DMS114 treated with DMSO at 0.1 percent for 48 hours (cell line): ENCODE results near the gene PLEKHS1.

ENCODE experiments used
- DNase-seq: peaks from one replicate; lab custom pipeline; 2025; ENCODE audit not compliant: unreplicated experiment; lab: John Stamatoyannopoulos, UW

The PLEKHS1 gene

DNA sequence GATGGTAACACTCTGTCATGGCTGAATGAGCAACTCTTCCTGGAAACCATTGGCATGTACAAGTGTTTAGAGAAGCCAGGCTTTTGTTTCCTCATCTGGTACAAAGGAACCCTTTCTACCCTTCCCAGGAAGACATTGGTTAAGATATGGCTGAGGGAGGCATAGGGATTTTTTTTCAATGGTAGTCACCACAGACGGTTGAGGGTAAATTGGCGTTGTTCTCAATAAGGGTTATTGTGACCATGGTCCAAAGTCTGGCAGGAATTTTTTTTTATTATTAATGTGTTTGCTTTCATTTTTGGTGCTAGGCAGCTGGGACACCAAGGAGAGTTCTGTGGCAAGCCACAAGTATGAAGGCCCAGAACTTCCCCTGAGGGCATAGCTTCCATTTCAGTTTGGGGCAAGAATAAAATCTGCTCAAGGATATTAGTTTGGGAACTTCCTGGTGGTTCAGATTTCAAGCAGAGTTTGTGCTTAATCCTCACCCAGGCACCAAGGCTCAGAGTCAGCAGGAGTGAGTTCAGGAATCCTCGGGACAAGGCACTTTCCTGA lies at the start of gene PLEKHS1:
TSS of gene PLEKHS1 (plus strand) at position 502 of the 552 bp plus-strand sequence. CDS start 3,596 bp downstream, outside the sequence.
- DNase-seq = no peak

DNA sequence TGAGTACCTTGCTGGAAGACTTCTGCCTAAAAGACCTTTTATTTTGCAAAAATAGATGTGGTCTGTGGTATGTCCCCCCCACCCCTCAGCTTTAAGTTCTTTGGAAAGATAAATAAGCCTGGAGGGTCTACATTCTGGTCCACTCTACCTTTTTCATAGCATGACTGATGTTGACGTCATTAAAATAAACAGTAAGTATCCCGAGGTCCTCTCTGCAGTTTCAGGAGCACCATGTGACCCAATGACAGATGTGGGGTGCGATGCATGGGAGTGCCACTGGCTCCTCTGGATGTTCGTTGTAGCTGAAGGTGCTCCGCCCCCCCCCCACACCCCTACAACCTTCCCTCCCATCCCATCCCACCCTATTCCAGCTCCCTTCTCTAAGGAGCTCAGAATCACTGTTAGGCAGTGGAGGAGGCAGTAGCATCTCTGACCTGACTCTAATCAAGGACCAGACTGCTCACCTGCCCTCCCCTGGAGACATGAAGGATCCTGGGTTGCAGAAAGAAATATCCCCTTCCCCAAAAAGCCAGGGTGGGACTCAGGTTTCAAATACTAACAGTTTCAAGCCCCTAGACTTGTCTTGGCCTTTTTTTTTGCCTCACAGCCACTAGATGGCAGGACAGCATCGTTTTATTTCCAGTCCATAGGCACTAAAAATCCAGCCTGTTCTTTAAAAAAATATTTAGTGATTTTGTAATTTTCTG lies 46.7 kb upstream of the PLEKHS1 start:
- DNase-seq = peak; percentile 18

DNA sequence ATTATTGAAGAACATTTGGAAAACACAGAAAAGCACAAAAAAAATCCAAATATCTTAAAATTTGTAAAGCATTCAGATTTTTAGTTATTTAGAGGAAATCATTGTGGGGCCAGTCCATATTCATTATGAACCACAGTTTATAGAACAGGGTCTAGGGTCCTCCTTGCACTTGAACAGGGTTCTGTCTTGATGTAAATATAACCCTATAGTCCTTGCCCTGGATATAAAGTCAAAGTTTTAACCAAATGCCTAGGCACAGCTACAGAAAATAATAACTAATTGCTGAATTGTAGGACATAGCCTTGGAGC lies 46.2 kb upstream of the PLEKHS1 start:
- DNase-seq = no peak

DNA sequence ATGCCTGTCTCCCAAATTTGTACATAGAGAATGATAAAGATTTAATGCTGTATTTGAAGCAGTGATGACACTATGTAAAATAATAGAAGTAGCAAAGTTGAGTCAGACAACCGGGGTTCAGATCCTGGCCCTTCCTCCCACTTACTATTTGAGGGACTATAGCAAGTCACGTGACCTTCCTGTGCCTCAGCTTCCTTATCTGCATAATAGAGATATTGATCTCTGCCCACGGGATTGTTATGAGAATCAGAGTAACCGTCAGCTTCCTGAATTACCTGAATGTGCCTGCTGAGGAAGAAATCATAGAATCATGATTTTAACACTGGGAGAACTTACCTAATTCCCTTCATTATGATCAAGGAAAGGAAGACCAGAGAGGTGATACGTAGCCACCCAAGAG lies 44.9 kb upstream of the PLEKHS1 start:
- DNase-seq = no peak

DNA sequence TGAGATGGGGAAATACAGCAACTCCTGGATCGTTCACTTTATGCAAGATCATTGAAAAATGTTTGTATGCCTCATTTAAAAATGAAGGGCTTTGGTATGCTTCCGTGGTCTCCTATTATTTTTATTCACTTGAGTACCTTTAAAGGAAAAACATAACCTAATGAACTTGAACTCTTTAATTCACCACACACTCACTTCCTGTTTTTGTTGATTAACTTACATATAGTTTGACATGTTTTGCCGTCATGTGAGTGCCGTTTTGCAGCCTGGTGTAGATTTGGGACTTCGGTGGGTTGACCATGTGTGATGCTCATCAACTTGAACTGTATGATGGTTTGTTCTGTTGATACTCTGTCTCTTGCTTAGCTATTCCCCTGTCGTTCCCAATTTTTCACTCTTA lies 42.8 kb upstream of the PLEKHS1 start:
- DNase-seq = no peak

DNA sequence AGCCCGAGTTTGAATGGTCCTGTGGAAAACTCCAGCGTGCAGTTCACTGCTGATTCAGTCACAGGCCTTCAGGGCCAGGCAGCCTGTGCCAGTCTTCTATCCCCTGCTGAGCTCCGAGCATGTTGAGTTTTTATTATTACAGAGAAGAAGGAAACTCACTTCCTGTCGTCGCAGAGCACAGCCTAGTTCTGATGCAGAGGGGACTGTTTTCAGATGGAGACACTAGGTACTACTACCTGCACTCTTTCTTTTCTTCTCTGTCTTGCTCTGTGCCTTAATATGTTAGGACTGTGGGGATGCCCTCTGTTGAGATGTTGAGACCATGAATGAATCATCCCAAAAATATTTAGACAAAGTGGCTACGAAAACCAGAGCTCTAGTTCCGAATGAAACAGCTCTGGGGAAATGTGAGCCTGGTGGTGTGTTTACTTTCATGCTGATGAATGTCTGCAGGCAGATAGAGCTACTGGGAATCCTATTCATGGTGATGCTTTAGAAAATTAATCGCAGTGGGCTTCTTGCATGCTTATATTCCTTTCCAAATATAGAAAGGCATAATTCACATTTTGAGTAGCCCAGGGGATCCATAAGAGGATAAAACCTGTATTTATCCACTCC lies 42.2 kb upstream of the PLEKHS1 start:
- no peak for DNase-seq

DNA sequence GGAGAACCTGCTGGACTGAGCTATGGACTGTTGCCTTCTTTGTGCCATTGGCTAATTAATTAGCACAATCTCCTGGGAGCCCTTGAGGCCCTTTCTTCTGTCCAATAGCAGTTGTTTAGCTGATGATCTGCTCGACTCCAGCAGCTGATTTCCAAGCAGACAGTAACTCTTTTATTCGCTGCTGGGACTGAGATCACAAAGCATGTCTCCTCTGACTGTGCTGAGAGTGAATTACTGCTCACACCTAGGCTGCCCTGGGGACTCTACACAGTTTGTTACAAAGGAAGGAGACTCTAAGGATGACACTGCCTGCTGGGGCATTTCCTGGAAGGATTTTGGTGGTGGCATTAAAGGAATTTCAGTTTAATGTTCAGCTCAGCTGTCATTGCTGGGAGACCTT lies 40.3 kb upstream of the PLEKHS1 start:
- no peak for DNase-seq

DNA sequence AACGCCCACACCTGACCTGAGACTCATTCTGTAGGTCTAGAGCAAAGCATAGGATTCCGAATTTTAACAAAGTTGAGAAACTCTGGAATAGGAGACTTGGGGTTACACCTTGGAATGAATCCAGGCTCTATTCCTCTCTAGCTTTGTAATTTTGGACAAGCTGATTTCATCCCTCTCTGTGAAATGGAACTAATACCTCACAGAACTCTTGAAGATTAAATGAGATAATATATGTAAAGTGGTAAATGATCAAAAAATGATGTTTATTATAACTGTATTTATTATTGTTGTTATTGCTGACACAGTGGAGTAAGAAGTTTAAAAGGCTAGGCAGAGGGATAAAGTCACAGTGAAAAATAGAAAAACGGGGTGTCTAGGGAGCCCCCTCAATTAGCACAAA lies 39.5 kb upstream of the PLEKHS1 start:
- DNase-seq = no peak

DNA sequence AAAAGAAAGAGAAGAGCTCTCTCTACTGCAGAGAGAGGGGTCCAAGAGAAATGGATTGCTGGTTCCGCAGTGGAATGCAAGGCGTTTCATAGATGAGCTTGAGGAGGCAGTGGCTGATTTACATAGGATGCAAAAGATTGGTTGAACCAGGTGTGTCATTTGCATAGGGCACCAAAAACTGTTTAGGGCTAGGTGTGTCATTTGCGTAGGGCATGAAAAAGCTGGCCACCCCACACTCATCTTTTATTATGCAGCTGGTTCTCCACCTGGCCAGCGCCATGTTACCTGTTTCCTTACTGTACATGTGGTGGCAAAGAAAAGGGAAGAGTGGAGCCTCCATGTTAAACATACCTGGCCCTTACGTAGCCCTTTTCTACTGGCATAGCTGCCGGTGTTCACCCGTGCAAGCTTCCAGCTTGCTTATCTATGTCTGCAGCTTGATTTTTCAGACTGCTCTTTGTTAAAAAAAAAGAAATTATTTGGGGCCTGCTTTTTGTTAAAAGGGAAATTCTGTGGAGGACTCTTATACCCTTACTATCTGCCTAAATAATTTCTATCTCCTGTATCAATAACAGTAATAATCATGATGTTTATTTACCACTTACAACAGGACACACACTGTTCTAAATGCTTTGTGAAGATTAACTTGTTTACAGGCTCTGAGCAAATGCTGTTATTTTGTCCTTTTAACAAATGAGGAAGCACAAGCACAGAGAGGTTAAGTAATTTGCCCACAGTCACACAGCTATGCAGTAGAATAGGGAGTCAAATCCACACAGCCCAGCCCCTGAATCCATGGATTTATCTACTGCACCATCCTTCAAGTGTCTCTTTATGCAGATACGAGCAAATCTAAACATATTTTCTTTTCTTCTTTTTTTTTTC lies 38.5 kb upstream of the PLEKHS1 start:
- no peak for DNase-seq

DNA sequence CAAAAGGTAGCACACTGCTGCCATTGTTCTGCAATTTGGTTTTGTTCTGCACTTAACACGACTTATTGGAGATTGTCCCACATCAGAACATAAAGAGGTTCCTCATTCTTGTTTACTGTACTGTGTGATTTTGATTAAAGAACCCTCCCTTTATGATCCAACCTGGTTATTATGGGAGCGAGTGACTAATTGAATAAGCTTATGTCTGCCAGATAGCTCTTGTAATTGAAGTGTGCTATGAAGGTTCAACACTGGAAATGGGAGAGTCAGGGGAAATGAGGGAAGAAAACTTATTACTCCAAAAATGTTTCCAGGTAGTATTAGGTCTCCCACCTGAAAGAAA lies 37.9 kb upstream of the PLEKHS1 start:
- no peak for DNase-seq

DNA sequence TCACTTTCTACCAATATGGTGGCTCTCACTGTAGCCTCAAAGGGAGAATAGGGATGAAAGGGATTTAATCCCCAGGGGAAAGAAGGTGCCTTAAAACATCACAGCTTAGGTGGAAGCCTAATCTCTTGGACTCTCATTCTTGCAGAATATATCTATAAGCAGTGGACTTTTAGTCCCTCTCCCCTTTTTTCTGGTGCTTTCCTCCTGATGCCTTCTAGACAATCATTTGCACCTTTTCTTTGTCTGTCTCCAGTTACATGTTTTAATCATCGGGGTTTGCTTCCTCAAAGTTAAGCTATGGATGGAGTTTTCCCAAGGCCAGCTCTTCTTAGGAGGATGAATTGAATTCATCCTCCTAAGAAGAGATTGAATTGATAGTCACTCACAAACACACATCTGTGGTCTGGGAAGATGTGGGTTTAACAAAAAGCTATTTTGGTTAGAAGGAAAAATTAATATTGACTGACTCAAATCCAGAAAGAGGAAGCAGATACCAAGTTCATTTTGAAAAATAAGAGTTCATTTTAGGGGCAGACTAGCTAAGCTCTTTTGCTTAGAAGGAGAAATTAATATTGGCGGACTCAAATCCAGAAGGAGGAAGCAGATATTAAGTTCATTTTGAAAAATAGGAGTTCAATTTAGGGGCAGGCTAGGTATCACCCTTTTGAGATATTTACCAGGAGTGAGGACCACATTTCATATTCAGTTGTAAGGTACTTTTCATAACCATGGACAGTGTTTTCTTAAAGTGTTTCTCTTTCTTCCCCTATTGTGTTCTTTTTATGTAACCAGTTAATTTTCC lies 35.2 kb upstream of the PLEKHS1 start:
- DNase-seq = no peak

DNA sequence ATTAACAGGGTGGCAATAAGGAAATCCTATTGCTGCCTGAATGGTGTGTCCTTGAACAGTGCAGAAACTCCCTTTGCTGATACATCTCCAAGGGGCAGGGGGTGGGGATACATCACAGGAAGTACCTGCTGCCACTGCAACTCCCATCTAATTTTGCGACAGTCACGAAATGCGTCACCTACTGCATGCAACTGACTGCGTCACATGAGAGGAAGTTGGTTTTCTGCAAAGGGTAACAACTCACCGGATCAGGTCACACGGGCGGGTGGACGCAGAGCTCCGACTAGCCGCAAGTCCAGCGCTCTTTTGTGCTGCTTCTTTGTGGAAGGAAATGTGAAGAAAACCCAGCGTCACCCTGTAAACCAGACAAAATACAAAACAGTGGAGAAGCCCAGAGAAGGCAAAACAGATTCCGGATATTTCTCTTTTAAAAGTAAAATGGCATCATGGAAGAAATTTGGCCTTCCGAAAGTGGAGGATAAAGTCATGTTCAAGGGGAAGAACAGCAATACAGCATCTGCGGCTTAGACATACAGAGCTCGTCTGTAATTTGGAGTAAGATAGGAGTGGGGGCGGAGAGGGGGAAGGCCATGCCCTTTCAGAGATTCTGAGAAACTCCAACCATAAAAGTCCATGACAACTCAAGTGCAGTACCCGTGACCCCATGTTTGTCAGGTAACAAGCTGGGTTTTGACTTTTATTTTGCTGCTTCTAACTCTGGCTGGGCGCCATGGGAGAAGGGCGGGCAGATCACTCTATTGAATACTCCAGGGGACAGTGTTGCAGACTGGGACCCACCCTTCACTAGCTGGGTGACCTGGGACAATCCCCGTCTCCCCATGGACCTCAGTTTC lies 32.3 kb upstream of the PLEKHS1 start:
- no peak for DNase-seq

DNA sequence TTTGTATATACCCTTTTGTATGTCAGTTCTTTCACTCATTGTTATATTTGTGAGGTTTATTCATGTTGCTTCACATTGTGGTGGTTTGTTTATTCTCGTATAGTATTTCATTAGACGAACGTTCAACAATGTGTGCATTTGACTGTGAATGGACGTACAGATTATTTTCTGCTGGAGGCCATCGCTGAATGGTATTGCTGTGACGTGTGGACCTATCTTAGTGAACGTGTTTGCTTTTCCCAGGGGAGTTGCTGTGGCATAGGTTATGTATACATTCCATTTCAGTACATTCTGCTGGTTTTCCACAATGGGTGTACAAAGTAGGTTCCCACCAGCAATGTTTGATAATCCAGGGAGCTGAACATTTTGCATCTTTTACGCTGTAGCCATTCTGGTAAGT lies 31.1 kb upstream of the PLEKHS1 start:
- DNase-seq = no peak

DNA sequence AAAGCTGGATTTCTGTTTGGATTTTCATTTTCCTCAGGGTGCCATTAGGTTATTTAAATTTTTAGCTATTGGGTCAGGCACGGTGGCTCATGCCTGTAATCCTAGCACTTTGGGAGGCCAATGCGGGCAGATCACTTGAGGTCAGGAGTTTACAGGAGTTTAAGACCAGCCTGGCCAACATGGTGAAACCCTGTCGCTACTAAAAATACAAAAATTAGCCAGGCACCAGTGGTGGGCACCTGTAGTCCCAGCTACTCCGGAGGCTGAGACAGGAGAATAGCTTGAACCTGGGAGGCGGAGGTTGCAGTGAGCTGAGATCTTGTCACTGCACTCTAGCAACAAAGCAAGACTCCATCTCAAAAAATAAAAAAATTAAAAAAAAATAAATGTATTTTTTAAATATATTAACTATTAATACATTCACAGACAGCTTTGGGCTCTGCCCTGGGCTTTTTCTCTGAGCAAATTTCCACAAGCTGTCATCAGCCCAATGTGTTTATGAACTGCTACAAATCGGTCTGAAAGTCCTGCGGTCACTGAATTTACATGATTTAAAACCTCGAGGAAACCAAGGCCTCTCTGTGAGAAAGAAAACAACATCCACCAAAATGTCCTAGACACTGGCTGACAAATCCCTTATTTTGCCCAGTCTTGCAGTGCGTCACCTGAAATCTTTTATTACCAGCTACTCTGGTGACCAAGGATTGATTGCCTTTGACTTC lies 19.2 kb upstream of the PLEKHS1 start:
- DNase-seq = no peak

DNA sequence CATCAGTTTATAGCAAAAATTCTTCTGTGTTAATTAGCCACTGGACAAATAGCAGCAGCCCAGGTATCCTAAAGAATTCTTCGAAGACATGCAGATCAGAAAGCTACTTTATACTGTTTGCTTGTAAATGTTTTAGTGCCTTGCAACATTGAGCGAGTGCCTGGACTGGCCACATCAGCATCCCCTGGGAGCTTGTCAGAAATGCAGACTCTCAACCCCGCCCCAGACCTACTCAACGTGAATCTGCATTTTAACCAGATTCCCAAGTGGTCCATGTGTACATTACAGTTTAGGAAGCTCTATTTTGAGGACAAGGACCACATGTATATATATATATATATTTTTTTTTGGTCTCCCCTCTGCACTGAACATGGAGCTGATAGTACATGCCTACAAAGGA lies 18.5 kb upstream of the PLEKHS1 start:
- no peak for DNase-seq

DNA sequence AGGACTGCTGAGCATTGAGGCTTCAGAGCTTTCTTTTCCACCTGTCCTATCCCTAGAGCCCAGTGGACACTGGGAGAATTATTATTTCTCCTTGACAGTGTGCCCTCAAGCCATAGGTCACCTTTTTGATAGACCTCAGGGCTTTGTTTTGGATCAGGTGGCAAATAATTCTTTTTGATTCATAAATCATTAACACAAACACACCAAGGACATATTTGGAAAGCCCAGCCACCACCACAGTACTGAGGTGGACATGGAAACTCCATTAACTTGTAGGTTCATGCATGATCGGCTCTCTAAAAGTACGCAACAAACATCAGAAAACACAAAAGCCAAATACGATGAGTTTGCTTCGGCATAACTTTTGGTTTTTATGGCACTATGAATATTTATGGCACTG lies 17.8 kb upstream of the PLEKHS1 start:
- DNase-seq = no peak

DNA sequence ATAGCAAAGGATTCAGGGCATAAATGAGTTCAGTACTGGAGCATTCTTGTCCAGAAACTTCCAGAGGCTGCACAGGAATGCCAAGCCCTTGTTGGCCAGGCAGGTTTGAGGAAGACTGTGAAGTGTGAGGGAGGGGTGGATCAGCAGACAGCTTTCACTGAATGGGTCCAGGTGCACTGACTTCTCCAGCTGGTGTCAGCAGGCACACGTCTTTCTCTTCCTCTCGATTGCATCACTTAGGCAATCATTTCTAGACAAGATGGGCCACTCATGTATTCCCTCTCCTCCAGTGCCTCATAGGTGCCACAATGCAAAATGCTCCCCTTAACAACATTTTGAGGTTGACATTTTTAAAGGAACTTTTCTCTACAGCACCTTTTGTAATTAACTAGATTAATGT lies 15.6 kb upstream of the PLEKHS1 start:
- no peak for DNase-seq

DNA sequence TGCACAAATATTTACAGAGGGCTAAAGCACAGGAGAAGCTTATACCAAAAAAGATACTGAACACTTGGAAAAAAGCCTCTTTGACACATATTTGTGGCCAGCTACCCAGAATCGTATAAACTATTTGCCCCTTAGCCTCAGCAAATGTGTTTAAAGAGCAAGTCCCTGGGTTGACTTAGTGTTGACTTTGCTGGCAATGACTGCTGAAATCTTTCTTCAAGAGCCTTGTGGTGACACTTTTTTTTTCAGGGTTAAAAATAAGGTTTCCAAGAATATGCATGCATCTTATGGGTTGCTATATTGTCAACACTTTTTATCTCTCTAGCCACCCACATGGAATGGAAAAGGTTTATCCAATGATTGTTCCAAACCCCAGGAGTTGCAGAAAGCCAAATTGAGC lies 14.9 kb upstream of the PLEKHS1 start:
- no peak for DNase-seq

DNA sequence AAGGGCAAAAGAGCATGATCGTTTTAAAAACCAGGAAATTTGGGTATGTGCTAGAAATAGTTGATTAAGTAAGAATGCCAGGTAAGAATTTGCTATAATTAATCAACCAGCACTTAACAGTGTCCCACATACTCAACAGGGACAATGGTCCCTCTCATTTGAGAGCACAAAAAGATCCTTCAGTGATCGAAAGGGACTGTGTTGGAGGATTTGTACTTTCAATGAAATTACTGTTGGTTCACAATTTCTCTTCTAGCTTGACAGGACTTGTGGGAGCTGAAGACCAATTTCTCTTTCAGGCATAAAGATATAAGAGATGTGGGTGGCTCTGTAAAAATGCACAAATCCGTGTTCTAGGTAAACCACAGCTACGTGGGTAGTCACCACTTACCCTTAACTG lies 12.5 kb upstream of the PLEKHS1 start:
- DNase-seq = no peak

DNA sequence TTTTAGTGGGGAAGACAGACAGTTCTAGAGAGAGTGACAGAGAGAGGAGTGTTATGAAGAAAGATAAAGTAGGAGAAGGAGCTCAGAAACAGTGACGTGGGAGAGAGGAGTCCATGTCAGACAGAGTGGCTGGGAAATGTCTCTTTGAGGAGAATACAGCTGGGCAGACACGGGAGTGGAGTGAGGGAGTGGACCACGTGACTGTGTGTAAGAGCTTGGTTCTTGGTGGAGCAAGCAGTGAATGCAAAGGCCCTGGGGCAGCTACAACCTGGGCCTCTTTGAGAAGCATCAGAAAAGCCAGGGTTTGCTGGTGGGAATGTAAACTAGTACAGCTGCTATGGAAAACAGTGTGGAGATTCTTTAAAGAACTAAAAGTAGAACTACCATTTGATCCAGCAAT lies 11.9 kb upstream of the PLEKHS1 start:
- DNase-seq = no peak
